AG04450 (cell line): ENCODE results near the gene RIN2. TPM values are rescaled to one million over a fixed set of nuclear protein-coding genes. Genes with fewer than 3 reads are reported as not detected.

Experiments used
- CTCF ChIA-PET: fragments of 300-600, 350-600 bp; formaldehyde crosslinking; extraction: SDS; loops from one replicate; lab custom pipeline; 2022; ENCODE audit warnings: antibody characterized with exemption, inconsistent platforms; lab: Charles Lee
- POLR2A ChIA-PET: fragments of 350-600 bp; formaldehyde crosslinking; extraction: SDS; loops from one replicate; lab custom pipeline; 2021; ENCODE audit warnings: antibody characterized with exemption, inconsistent platforms; lab: Yijun Ruan, JAX
- DNase-seq: peaks from one replicate; pipeline ENCODE4 v3.0.0-alpha.2; 2011; ENCODE audit warnings: low read depth, low spot score
- H3K27ac ChIP-seq: one replicate; pipeline ENCODE4 v1.5.1; 2012; ENCODE audit warnings: low read depth, low read length, control low read depth
- H3K27me3 ChIP-seq: one replicate; pipeline ENCODE4 v1.6.0; 2012; ENCODE audit warnings: low read length; ENCODE audit not compliant: control insufficient read depth, insufficient read depth
- H3K4me3 ChIP-seq: 2 replicates; pipeline ENCODE4 v1.5.1; 2011; ENCODE audit warnings: mild to moderate bottlenecking, low read depth, low read length, control low read depth
- H3K9me3 ChIP-seq: 2 replicates; pipeline ENCODE4 v1.5.1; 2012; ENCODE audit warnings: low read length; ENCODE audit not compliant: control insufficient read depth, insufficient read depth
- CTCF ChIP-seq: IDR thresholded peaks from 2 replicates; pipeline ENCODE4 v1.5.1; 2011; ENCODE audit warnings: low read depth, low read length, control low read depth, inconsistent platforms
- polyA plus RNA-seq: library from polyadenylated mRNA; depleted of rRNA; stranded (reverse); fragments of >200 nt; gene quantifications from 2 replicates; pipeline ENCODE4 v1.2.3, GENCODE V29; 2011

The RIN2 gene
- polyA plus RNA-seq, 1 experiment, result 56.0 TPM

- Histone ChIP-seq H3K27me3 (no peaks in the 10 kb centered on the region), H3K27ac (no peak overlapping the region), H3K9me3 (no peaks in the 10 kb centered on the region), H3K4me3 (no peak overlapping the region)
- ChIA-PET CTCF (interaction anchor here (0.6 kb wide), 1 partner anchor 37 kb away, joined by 3 read pairs; no protein-coding TSS in a partner anchor), POLR2A (interaction anchor here (0.6 kb wide), 2 partner anchors 16 to 61 kb away, joined by 3 to 5 read pairs; partner anchors contain the start of gene RIN2)
- DNase-seq, result no peak
- TF ChIP-seq CTCF, result no peak
These were observed 15.4 kb downstream of the RIN2 start for GRCh38 chr20:19773471-19773870.

- Histone ChIP-seq H3K27me3 (no peaks in the 10 kb centered on the region), H3K9me3 (no peaks in the 10 kb centered on the region), H3K4me3 (no peak overlapping the region), H3K27ac (no peak overlapping the region)
- POLR2A ChIA-PET, result interaction anchor here (0.6 kb wide), 1 partner anchor 62 kb away, joined by 3 read pairs; no protein-coding TSS in a partner anchor
- no peak for TF ChIP-seq CTCF
- CTCF ChIA-PET, result no interaction called here
- DNase-seq, result no peak
These were observed 16.3 kb downstream of the RIN2 start for GRCh38 chr20:19774135-19774933.

DNA sequence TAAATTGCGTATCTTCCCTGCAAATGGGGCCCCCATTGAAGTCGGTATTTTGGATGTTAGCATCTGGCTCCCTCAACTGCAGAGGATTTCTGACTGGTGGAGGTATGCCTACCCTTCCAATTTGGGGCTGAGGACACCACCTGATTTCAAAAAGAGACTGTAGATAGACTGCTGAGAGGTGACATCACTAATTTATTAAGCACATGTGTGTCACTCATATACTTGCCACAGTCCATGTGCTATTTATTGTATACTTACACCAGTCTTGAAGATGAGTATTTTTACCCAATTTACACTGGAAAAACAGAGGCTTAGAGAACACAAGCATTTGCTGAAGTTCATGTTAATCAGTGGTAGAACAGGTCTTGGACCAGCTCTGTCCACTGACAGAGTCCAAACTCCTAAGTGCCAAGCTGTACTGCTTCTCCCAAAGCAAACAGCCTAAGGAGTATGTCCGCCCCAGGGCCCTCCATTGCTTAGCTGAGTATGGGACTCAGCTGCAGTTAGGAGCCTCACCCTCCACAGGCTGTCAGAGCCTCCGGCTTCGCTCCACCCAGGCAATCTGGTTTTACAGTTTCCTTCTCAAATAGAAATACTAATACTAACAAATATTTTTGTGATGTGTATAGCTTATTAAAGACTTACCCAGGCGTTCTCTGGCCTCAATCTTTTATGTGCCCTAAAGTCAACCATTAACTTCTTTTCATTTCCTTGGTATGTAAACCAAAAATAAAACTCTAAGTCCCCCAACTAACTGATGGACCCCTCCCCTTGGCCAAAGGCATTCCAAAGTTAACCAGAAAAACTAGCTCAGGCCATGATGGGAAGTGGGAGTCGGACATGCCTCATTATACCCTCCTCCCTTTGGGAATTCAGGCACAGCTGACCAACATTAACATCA lies 17.5 kb downstream of the RIN2 start:
- no peaks in the 10 kb centered on the region for H3K9me3 ChIP-seq
- POLR2A ChIA-PET, result interaction anchor here (1.0 kb wide), 1 partner anchor 111 kb away, joined by 4 read pairs; no protein-coding TSS in a partner anchor
- no peak for DNase-seq
- no peak overlapping the region for H3K4me3 ChIP-seq
- no peak overlapping the region for H3K27ac ChIP-seq
- no peak for TF ChIP-seq CTCF
- H3K27me3 ChIP-seq, result no peaks in the 10 kb centered on the region
- CTCF ChIA-PET, result interaction anchor here (1.0 kb wide), 1 partner anchor 10 kb away, joined by 3 read pairs; no protein-coding TSS in a partner anchor

DNA sequence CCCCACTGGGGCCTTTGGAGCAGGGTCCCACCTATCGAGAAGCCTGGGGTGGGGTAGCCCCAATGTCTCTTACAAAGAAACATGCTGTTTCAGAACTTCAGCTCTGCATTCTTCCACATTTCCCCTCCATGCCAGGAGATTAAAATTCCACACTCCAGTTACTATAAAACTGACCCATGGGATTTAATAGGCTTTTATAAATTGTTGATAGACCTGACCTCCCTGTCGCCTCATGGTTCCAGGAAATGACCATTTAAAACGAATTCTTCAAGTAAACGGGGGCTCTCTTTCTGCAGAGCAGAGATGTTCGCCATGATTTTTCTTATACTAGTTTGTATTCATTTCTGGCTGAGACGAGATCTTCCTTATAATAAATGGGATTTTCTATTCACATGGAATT lies 19.3 kb downstream of the RIN2 start:
- no peaks in the 10 kb centered on the region for H3K27me3 ChIP-seq
- no peak overlapping the region for H3K4me3 ChIP-seq
- H3K9me3 ChIP-seq, result no peaks in the 10 kb centered on the region
- no peak for DNase-seq
- no peak overlapping the region for H3K27ac ChIP-seq
- ChIA-PET POLR2A (no interaction called here), CTCF (no interaction called here)
- no peak for TF ChIP-seq CTCF
